Immature natural killer cell (primary cell): ENCODE data around the gene STIP1. TPM values are rescaled to one million over a fixed set of nuclear protein-coding genes. Genes with fewer than 3 reads are reported as not detected.
A peak's percentile ranks its signal among the peaks of the same experiment; 100 is the strongest.

Source experiments
- DNase-seq, 3 donors: peaks; one replicate each; pipeline ENCODE4 v3.0.0; 2022; ENCODE audit warnings: mixed read lengths in 1 of 3
- H3K27ac Mint-ChIP-seq, 6 donors: one replicate each; pipeline ENCODE4 v1.8.0; 2020; ENCODE audit warnings: mixed read lengths in 6 of 6, mild to moderate bottlenecking in 5 of 6, inconsistent platforms in 4 of 6, moderate library complexity in 3 of 6
- H3K27me3 Mint-ChIP-seq, 3 donors: one replicate each; pipeline ENCODE4 v1.8.0; 2020 to 2021; ENCODE audit warnings: low read depth in 3 of 3, mild to moderate bottlenecking in 3 of 3, mixed read lengths in 3 of 3, moderate library complexity in 3 of 3, inconsistent platforms in 1 of 3
- H3K36me3 Mint-ChIP-seq, 3 donors: one replicate each; pipeline ENCODE4 v1.8.0; 2020; ENCODE audit warnings: mixed read lengths in 3 of 3, inconsistent platforms in 2 of 3, mild to moderate bottlenecking in 2 of 3
- H3K4me1 Mint-ChIP-seq, 2 donors: one replicate each; pipeline ENCODE4 v1.8.0; 2020; ENCODE audit warnings: inconsistent platforms in 2 of 2, mild to moderate bottlenecking in 2 of 2, mixed read lengths in 2 of 2, moderate library complexity in 1 of 2
- H3K4me3 Mint-ChIP-seq, 5 donors: one replicate each; pipeline ENCODE4 v1.8.0; 2020; ENCODE audit warnings: mild to moderate bottlenecking in 5 of 5, mixed read lengths in 5 of 5, inconsistent platforms in 3 of 5, moderate library complexity in 3 of 5
- H3K9me3 Mint-ChIP-seq, 6 donors: one replicate each; pipeline ENCODE4 v1.8.0; 2020; ENCODE audit warnings: mild to moderate bottlenecking in 6 of 6, mixed read lengths in 6 of 6, inconsistent platforms in 4 of 6, moderate library complexity in 3 of 6
- polyA plus RNA-seq, 3 donors: library from polyadenylated mRNA; unstranded; fragments of 300-500 nt; fragmentation: Illumina TruSeq; gene quantifications; one replicate each; pipeline ENCODE4 v1.2.3, GENCODE V29; 2021

The STIP1 gene
- polyA plus RNA-seq, 3 donors from 2014 or later: 51.3 to 113 (median 57.3) TPM

- no peaks in the 10 kb centered on the region for H3K9me3 Mint-ChIP-seq
- H3K27ac Mint-ChIP-seq: peak overlapping the region in 5 of 6 donors; percentile 55 to 80 (median 68)
- peaks cover 19 to 33% of the 10 kb centered on the region in 2 donors for H3K4me1 Mint-ChIP-seq
- H3K4me3 Mint-ChIP-seq: peak overlapping the region; percentile 76 to 80 (median 79)
- peaks cover 0 to 3% (median 0%) of the 10 kb centered on the region in 3 donors for H3K27me3 Mint-ChIP-seq
- no peaks in the 10 kb centered on the region for H3K36me3 Mint-ChIP-seq
- peak; percentile 62 to 63 (median 62) for DNase-seq
Observed at GRCh38 chr11:64234647-64235379, 48.8 kb downstream of the STIP1 start.

GRCh38 chr11:64235437-64236161, 49.6 kb downstream of the STIP1 start:
- Mint-ChIP-seq H3K36me3 (no peaks in the 10 kb centered on the region), H3K4me1 (peaks cover 21 to 37% of the 10 kb centered on the region in 2 donors), H3K9me3 (no peaks in the 10 kb centered on the region), H3K27ac (peak overlapping the region; percentile 29 to 80 (median 70)), H3K4me3 (peak overlapping the region; percentile 76 to 80 (median 79)), H3K27me3 (peaks cover 1 to 5% (median 3%) of the 10 kb centered on the region in 3 donors)
- DNase-seq: no peak

GRCh38 chr11:64237484-64237951, 51.5 kb downstream of the STIP1 start:
- H3K4me1 Mint-ChIP-seq: peaks cover 16 to 31% of the 10 kb centered on the region in 2 donors
- H3K4me3 Mint-ChIP-seq: no peak overlapping the region
- peaks cover 9 to 12% (median 10%) of the 10 kb centered on the region in 3 donors for H3K27me3 Mint-ChIP-seq
- H3K9me3 Mint-ChIP-seq: no peaks in the 10 kb centered on the region
- no peaks in the 10 kb centered on the region for H3K36me3 Mint-ChIP-seq
- H3K27ac Mint-ChIP-seq: peak overlapping the region in 3 of 6 donors; percentile 26 to 100 (median 62)
- no peak for DNase-seq

- Mint-ChIP-seq H3K36me3 (no peaks in the 10 kb centered on the region), H3K4me1 (peaks cover 16 to 31% of the 10 kb centered on the region in 2 donors), H3K9me3 (no peaks in the 10 kb centered on the region), H3K27me3 (peaks cover 9 to 11% (median 10%) of the 10 kb centered on the region in 3 donors), H3K4me3 (no peak overlapping the region), H3K27ac (peak overlapping the region; percentile 8 to 100 (median 84))
- no peak for DNase-seq
Observed at GRCh38 chr11:64238076-64238475, 52.1 kb downstream of the STIP1 start.

GRCh38 chr11:64238999-64239398, 53.0 kb downstream of the STIP1 start:
- no peak for DNase-seq
- Mint-ChIP-seq H3K36me3 (peaks cover 0 to 3% (median 0%) of the 10 kb centered on the region in 3 donors), H3K4me1 (peaks cover 25 to 36% of the 10 kb centered on the region in 2 donors), H3K27me3 (peaks cover 10 to 17% (median 12%) of the 10 kb centered on the region in 3 donors), H3K27ac (peak overlapping the region; percentile 60 to 100 (median 87)), H3K9me3 (no peaks in the 10 kb centered on the region), H3K4me3 (peak overlapping the region in 4 of 5 donors; percentile 17 to 33 (median 27))

GRCh38 chr11:64239662-64240434, 53.9 kb downstream of the STIP1 start:
- peak overlapping the region; percentile 84 to 94 (median 85) for H3K4me3 Mint-ChIP-seq

GRCh38 chr11:64240435-64241240, 54.7 kb downstream of the STIP1 start, which contains the start of gene FKBP2:
Gene FKBP2, plus strand, starts transcription at chr11:64241095. Its CDS starts 1,293 bp downstream, at chr11:64242388.
- peaks cover 0 to 3% (median 0%) of the 10 kb centered on the region in 3 donors for H3K36me3 Mint-ChIP-seq

More at GRCh38 chr11:64239662-64240434, 53.9 kb downstream of the STIP1 start:
- Mint-ChIP-seq H3K27me3 (peaks cover 12 to 17% (median 13%) of the 10 kb centered on the region in 3 donors), H3K36me3 (peaks cover 0 to 3% (median 0%) of the 10 kb centered on the region in 3 donors), H3K27ac (peak overlapping the region; percentile 99 to 100 (median 99)), H3K4me1 (peaks cover 27 to 36% of the 10 kb centered on the region in 2 donors), H3K9me3 (no peaks in the 10 kb centered on the region)
- no peak for DNase-seq

GRCh38 chr11:64241241-64241490, 55.2 kb downstream of the STIP1 start:
- H3K27ac Mint-ChIP-seq: peak overlapping the region; percentile 99 to 100 (median 99)
- peak overlapping the region; percentile 84 to 94 (median 85) for H3K4me3 Mint-ChIP-seq
- H3K36me3 Mint-ChIP-seq: peaks cover 0 to 3% (median 0%) of the 10 kb centered on the region in 3 donors
- H3K27me3 Mint-ChIP-seq: peaks cover 12 to 17% (median 15%) of the 10 kb centered on the region in 3 donors
- H3K4me1 Mint-ChIP-seq: peaks cover 30 to 42% of the 10 kb centered on the region in 2 donors
- peak; percentile 100 for DNase-seq
- H3K9me3 Mint-ChIP-seq: no peaks in the 10 kb centered on the region

More at GRCh38 chr11:64240435-64241240, 54.7 kb downstream of the STIP1 start, which contains the start of gene FKBP2:
- peaks cover 12 to 17% (median 13%) of the 10 kb centered on the region in 3 donors for H3K27me3 Mint-ChIP-seq
- H3K4me1 Mint-ChIP-seq: peaks cover 26 to 37% of the 10 kb centered on the region in 2 donors
- H3K27ac Mint-ChIP-seq: peak within 1 kb of the TSS; percentile 99 to 100 (median 99)
- peak; percentile 99 for DNase-seq
- H3K9me3 Mint-ChIP-seq: no peaks in the 10 kb centered on the region
- peak within 1 kb of the TSS; percentile 84 to 94 (median 85) for H3K4me3 Mint-ChIP-seq

- DNase-seq: no peak
- peak overlapping the region; percentile 99 to 100 (median 99) for H3K27ac Mint-ChIP-seq
Observed at GRCh38 chr11:64241491-64242374, 55.8 kb downstream of the STIP1 start.

GRCh38 chr11:64243236-64243854, 57.4 kb downstream of the STIP1 start:
- Mint-ChIP-seq H3K4me3 (peak overlapping the region; percentile 51 to 73 (median 60)), H3K27me3 (peaks cover 12 to 19% (median 15%) of the 10 kb centered on the region in 3 donors), H3K9me3 (no peaks in the 10 kb centered on the region), H3K27ac (peak overlapping the region in 5 of 6 donors; percentile 8 to 59 (median 50)), H3K36me3 (peaks cover 0 to 3% (median 0%) of the 10 kb centered on the region in 3 donors), H3K4me1 (peaks cover 36 to 52% of the 10 kb centered on the region in 2 donors)
- no peak for DNase-seq

More at GRCh38 chr11:64241491-64242374, 55.8 kb downstream of the STIP1 start:
- Mint-ChIP-seq H3K27me3 (peaks cover 12 to 17% (median 15%) of the 10 kb centered on the region in 3 donors), H3K4me1 (peaks cover 30 to 43% of the 10 kb centered on the region in 2 donors), H3K9me3 (no peaks in the 10 kb centered on the region), H3K36me3 (peaks cover 0 to 3% (median 0%) of the 10 kb centered on the region in 3 donors), H3K4me3 (peak overlapping the region; percentile 84 to 94 (median 85))

GRCh38 chr11:64244107-64244506, 58.1 kb downstream of the STIP1 start:
- peaks cover 12 to 19% (median 15%) of the 10 kb centered on the region in 3 donors for H3K27me3 Mint-ChIP-seq
- H3K9me3 Mint-ChIP-seq: no peaks in the 10 kb centered on the region
- peak overlapping the region in 3 of 6 donors; percentile 7 to 49 (median 8) for H3K27ac Mint-ChIP-seq
- no peak for DNase-seq
- peak overlapping the region in 4 of 5 donors; percentile 3 to 60 (median 34) for H3K4me3 Mint-ChIP-seq
- peaks cover 36 to 50% of the 10 kb centered on the region in 2 donors for H3K4me1 Mint-ChIP-seq
- peaks cover 0 to 3% (median 0%) of the 10 kb centered on the region in 3 donors for H3K36me3 Mint-ChIP-seq
